ENCODE results near the gene ELL.

ELL gene

DNA sequence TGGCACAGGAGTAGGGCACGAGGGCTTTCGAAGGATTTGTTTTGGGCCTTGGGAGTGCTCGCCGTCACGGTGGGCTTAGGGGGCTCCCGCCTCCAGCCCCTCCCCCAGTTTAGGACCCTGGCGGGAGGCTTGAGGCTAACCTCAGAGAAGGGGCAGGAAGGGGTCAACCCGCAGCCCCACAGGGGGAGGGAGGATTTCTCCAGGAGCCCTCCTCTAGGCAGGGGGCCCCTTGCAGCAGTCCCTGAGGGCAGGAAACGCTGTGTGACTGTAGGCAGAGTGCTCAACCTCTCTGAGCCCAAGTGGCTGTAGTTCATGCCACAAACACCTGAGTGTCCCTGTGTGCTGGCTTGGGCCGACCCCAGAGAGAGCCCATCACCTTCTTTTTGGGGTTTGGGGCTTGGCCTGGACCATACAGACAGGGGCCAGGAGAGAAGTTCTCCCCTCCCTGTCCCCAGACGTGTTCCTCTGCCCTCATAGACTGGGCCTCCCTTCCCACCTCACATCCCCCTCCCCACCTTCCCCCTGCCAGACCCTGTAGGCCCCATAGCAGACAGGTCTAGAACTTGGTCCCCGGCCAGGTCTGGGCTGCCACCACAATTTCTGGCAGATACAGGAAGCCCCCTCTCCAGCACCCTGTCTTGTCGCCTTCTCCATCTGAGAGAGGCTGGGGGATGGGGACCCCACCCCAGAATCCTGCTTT, 92.0 kb downstream of the ELL start:
- DNase-seq (ENCODE audit: low read depth) = no peak
- TF ChIP-seq, protein P1, sequence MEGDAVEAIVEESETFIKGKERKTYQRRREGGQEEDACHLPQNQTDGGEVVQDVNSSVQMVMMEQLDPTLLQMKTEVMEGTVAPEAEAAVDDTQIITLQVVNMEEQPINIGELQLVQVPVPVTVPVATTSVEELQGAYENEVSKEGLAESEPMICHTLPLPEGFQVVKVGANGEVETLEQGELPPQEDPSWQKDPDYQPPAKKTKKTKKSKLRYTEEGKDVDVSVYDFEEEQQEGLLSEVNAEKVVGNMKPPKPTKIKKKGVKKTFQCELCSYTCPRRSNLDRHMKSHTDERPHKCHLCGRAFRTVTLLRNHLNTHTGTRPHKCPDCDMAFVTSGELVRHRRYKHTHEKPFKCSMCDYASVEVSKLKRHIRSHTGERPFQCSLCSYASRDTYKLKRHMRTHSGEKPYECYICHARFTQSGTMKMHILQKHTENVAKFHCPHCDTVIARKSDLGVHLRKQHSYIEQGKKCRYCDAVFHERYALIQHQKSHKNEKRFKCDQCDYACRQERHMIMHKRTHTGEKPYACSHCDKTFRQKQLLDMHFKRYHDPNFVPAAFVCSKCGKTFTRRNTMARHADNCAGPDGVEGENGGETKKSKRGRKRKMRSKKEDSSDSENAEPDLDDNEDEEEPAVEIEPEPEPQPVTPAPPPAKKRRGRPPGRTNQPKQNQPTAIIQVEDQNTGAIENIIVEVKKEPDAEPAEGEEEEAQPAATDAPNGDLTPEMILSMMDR (IDR thresholded peaks at IDR 0.05; ENCODE audit: control insufficient read depth, extremely low read depth, insufficient read depth) = no peak
- H3K4me3 ChIP-seq (ENCODE audit: low read depth, low read length) = no peak overlapping the region

DNA sequence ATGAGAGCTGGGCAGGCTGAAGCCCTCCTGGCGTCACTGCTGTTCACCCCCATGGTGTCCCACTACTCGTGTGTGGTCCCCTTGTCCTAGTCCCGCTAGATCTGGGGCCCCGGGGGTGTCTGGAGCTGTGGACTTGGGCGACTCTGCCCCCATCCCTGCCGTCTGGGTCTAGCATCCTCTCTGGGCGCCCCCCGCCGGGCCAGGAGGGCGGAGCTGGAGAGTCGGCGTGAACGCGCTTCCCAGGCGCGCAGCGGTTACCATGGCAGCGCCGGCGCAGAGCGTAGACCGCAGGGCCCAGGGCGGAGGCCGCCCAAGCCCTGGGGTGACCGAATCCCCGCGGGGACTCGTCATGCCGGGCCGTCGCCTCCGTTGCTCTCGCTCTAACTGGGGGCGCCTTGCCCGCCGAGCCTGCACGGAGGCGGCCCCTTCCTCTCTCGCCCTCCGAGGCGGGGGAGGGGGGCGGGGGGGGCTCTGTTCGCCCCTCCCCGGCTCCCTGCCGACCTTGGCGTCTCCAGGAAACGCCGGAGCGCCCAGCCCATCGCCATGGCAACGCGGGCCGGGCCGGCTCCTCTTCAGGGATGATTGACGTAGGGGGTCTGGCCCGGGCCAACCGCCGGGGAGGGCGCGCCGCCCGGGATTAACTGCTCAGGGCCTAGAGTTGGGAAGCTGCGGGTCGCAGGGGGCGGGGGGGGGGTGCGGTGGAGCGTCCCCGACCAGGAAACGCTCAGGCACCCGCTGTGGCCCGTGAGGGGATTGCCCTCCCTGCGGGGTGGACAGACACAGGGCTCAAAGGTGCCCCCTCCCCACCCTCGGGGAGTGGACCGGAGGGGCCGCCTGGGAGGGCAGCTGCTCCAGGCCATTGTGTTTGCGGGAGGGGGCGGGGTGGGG, 92.8 kb downstream of the ELL start:
- TF ChIP-seq, protein P1 (IDR thresholded peaks at IDR 0.05; ENCODE audit: control insufficient read depth, extremely low read depth, insufficient read depth) = no peak
- no peak overlapping the region for H3K4me3 ChIP-seq (ENCODE audit: low read depth, low read length)
- no peak for DNase-seq (ENCODE audit: low read depth)

DNA sequence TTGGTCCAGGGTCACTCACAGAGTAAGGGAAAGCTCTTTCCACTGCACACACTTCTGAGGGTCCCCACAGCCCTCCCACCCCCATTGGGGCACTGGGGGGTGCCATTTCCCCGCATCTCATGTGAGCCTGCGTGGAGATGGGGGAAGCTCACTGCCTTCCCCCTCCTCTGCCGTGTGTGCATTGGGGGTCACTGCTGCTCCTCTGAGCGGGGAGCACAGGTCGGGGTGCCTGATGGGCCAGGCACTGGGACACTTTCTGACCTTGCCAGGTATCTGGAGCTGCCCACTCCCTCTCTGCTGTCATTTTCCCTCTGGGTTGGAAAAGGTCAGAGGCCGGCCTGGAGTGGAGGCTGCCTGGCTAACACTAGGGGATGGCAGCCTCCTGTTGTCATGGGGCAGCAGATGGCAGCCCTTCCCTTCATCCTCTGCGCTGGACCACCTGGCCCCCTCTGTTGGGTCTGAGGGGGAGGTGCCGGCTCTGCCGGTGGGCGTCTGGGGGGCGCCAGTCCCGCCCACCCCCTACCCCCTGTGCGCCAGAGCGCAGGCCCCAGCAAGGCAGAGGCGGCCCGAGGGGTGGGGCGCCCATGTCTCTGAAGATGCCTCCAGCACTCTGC, 93.6 kb downstream of the ELL start:
- H3K4me3 ChIP-seq (ENCODE audit: low read depth, low read length) = no peak overlapping the region

DNA sequence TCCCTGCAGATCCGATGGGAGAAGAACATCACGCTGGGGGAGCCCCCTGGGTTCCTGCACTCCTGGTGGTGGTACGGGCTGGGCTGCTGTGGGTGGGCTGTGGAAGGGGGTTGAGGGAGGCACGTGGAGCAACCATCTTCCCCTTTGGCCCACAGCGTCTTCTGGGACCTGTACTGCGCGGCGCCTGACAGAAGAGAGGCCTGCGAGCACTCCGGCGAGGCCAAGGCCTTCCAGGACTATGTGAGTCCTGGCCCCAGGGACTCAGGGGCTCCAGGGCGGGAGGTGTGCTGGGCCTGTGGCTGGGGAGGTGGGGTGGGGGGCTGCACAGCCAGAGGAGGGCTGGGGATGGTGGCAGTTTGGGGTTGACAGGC, 94.1 kb downstream of the ELL start:
- TF ChIP-seq, protein P1 (IDR thresholded peaks at IDR 0.05; ENCODE audit: control insufficient read depth, extremely low read depth, insufficient read depth) = no peak
- no peak for DNase-seq (ENCODE audit: low read depth)
- no peak overlapping the region for H3K4me3 ChIP-seq (ENCODE audit: low read depth, low read length)

More for the DNA sequence above, 93.6 kb downstream of the ELL start:
- no peak for DNase-seq (ENCODE audit: low read depth)
- TF ChIP-seq, protein P1 (IDR thresholded peaks at IDR 0.05; ENCODE audit: control insufficient read depth, extremely low read depth, insufficient read depth) = no peak

DNA sequence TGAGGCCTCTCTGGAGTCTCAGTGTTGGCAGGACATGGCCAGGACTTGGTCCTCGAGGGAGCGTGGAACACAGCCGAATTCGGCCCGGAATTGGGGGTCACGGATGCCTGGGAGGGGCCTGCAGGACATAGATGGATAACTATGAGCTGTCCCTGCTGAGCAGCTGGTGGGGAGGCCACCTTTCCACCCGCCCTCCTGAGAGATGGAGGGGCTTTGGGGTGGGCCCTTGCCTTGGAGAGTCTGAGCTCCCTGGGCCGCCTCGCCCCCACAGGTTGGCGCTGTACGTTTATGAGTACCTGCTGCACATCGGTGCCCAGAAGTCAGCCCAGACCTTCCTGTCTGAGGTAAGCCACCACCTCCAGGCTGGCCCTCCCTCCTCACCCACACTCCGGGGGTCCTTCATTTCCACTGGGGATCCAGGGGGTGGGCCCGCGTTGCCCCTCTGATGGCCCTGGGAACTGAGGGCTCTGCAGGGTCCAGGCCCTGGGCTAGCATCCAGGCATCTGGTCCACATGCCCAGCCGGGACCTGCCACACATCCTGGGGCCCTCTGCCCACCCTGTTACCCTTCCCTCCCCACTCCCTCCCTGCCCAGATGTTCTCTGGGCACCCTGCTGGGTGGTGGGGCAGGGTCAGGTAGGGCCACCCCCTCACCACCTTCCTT, 94.7 kb downstream of the ELL start:
- DNase-seq (ENCODE audit: low read depth) = no peak
- TF ChIP-seq, protein P1 (IDR thresholded peaks at IDR 0.05; ENCODE audit: control insufficient read depth, extremely low read depth, insufficient read depth) = no peak
- no peak overlapping the region for H3K4me3 ChIP-seq (ENCODE audit: low read depth, low read length)

DNA sequence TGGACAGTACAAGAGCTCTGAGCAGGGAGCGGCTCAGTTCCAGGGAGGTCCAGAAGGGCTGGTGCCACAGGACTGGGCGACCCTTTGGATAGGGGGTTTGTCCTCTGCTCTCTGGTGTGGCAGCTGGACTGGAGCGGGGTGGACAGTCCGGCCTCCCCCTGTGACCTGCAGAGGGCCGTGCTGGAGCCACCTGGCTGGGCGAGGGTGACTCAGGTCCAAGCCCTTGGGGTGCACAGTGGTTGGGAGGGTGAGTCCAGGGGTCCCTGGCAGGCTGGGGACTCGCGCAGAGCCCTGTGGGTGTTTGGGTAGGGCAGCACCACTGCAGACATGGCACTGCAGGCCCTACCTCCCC, 95.5 kb downstream of the ELL start:
- DNase-seq (ENCODE audit: low read depth) = no peak
- H3K4me3 ChIP-seq (ENCODE audit: low read depth, low read length) = no peak overlapping the region
- TF ChIP-seq, protein P1 (IDR thresholded peaks at IDR 0.05; ENCODE audit: control insufficient read depth, extremely low read depth, insufficient read depth) = no peak
